Kidney tubule cell (primary cell): ENCODE data around the gene DDC.

Source experiments
- DNase-seq: peaks from one replicate; pipeline ENCODE4 v3.0.0-alpha.2; 2018; ENCODE audit warnings: low spot score

DDC gene

DNA sequence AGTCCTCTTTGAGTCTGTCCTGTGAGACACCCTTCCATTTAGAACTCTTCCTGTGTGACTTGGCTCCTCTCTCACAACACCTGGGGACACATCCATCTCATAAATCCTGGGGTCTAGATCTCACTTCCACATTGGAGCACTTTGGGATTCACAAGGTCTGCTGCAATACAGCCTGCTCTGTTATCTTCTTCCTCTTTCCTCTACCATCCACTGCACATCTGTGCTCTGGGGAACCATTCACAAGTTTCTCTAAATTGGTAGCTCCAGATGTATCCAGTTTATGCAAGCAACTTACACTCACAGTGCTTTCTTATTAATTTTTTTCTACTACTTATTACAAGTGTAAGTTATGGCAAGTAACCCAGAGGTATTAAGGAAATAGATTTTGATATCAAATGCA, 109.5 kb downstream of the DDC start:
- DNase-seq = no peak

- DNase-seq = no peak
Observed at GRCh38 chr7:50454968-50455367, 110.2 kb downstream of the DDC start.

GRCh38 chr7:50450590-50451032, 114.6 kb downstream of the DDC start:
- DNase-seq = no peak

- peak; percentile 87 for DNase-seq
Observed at GRCh38 chr7:50449881-50450589, 115.2 kb downstream of the DDC start, which contains the start of gene FIGNL1. Gene FIGNL1 (minus strand): TSS chr7:50450350. CDS start chr7:50447287, 3,063 bp downstream.

DNA sequence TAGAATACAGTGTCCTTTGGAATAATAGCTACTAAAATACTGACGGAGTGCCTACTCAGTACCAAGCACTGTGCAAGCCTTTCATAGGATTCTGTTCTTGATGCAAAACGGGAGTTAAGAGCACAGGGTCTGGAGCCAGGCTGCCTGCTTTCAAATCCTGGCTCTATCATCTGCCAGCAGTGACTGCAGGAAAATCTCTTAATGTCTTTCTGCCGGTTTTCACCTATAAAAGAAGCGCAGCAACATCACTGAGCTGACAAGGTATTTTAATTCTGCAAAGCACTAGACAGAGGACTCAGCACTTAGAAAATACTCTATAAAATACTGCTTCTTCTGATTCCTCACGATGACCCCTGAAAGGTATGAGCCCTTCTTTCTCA, 115.7 kb downstream of the DDC start:
- DNase-seq = no peak

DNA sequence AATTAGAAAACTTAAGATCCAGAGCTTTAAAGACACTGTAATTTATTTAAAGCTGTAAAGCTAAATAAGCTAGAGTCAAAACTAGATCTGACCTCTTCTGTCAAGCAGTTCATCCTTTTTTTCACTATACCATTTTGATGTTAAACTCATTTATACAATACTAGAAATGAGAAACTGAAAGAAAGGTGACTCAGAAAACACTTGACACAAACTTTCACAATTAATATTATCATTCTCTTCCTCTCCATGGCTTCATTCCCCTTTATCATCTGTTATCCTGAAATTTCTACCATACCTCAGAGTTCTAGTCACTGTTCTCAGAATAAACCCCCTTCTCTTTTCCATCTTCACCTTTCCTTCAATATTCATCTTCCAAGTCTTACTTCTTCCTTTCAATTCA, 116.4 kb downstream of the DDC start:
- DNase-seq = no peak

DNA sequence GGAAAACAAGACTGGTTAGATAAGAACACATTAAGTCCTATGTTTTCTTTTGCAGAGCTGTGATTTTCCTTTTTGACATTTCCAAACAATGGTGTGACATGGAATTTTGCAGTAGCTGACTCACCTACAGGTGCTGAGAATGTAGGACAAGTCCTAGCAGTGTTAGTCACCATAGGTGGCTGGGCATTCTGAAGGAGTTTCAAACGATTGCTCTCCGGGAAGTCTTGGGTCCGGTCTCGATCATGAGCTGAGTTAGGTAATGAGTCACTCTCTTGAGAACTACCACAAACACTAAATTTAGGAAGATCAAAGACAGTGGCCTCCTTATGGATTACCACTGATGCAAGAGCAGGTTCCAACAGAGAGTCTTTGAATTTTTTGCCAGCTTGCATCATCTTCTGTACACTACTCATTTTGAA, 118.7 kb downstream of the DDC start:
- peak; percentile 99 for DNase-seq

DNA sequence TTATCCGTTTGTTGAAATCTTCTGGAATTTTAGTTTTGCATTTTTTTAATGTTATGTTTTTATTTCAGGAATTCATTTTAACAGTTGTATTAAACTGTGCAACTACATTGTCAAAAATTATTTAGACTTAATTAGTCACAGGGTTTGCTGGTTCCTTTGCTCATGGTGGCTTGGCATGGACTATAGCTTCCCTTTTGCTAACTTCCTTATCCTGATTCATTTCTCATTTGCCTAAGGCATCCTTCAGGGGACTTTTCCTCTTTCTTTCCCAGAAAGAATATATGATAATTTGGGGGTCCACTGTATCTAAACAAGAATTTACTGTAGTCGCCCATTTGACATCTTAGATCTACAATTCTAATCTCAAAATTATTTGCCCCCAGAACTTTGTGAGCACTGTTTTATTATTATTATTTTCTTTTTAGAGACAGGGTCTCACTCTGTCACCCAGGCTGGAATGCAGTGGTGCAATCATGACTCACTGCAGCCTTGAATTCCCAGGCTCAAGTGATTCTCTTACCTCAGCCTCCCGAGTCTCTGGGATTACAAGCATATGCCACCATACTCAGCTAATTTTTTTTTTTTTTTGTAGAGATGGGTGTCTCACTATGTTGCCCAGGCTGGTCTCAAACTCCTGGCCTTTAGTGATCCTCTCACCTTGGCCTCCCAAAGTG, 128.9 kb downstream of the DDC start:
- peak; percentile 87 for DNase-seq

DNA sequence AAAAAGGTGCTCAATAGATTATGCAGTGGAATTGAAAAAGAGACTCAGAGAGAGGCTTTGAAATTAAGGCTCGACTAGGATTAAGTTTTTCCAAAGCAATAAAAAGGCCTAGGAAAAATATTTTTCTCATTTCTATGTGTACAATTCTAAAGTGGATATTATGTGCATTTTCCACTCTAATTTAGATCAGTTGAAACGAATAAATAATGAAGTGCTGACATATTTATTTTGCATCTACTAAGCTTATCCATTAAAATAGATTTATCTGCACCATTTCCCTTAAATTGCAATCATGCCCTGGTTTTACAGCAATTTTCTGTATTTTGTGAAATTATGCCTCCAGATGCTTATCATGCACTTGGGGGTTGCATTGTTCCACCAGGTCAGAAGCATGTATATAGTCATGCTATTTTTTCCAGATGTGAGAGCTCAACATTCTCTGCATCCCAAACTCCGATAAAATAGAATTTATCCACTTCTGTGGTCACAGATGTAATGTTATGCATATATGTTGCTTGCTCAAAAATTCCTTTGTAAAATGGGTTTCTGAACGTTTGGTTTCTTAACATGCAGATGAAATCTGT, 133.4 kb downstream of the DDC start:
- DNase-seq = no peak

- no peak for DNase-seq
Observed at GRCh38 chr7:50431316-50431715, 133.9 kb downstream of the DDC start.

DNA sequence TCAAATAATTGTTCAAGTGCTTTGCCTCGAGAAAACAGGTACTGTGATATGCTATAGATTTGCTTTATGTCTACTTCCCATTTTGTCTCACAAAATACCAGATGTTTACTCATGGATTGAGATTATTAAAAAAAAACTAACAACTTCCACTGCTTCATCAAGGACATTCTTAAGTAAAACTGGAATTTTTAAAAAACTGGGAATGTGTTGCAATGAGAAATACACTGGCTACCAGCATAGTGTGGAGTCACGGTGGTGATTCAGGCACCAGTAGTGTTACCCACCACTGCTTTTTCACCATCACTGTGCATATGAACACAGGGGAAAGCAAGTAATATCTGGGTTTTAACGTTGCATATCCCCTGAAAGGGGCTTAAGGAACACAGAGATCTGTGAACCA, 136.3 kb downstream of the DDC start:
- DNase-seq = no peak

- no peak for DNase-seq
Observed at GRCh38 chr7:50427518-50427917, 137.7 kb downstream of the DDC start.

DNA sequence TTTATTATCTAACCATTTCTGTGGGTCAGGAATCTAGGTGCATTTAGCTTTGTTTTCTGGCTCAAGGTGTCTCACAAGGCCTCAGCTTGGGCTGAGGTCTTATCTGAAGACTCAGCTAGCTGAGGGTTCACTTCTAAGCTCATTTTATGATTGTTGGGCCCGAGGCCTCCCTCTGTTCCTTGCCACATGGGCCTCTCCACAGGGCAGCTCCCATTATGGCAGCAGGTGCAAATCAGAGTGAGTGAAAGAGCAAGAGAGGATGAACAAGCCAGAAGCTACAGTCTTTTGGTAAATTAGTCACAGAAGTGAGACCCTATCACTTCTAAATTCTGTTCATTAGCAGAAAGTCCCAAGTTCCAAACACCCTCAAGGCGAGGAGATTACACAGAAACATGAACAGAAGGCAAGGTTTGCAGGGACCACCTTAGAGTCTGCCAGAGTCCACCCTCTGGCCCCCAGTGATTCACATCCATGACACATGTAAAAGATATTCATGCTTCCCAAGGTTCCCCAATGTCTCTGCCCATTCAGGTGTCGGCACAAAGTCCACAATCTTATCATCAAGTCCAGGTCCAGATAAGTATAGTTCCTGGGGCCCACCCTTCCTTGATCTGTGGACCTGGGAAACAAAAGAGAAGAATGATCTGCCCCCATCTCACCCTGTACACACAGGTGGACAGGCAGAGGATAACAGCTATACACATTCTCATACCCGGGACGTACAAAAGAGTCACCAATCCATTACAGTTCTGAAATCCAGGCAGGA, 138.7 kb downstream of the DDC start:
- no peak for DNase-seq

DNA sequence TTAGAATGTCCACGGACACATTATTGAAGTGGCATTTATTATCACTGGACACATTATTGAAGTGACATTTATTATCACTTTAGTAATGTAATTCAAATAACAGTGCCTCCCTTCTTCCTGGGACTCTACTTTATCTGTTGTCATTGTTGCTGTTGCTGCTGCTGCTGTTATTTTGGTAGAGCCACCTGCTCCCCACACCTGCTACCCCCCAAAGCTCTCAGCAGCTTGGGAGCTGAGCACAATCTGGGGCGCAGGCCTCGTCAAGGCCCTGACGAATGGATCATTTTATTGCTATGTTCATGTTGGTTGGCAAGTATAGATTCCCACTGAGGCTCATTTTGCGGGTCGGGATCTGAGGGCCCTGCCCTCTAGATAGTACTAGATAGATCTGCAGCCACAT, 139.9 kb downstream of the DDC start:
- no peak for DNase-seq

DNA sequence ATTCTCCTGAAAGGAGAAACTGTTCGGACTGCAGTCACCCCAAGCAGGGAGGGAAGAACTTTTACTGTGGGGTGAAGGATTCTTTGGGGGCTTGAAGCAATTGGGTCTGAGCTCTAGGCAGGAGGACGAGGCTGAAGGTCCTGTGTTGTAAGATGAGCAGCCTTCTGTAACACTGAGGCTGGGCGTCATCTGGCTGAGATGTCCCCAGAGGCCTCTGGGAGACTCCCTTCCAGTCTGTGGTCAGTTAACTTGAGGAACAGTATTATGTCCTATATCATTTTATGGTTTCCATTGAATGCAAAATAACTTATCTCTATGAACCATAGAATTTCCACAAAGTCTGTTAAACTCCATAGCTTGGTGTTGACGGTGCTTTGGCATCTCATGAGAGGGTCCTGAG, 141.3 kb downstream of the DDC start:
- no peak for DNase-seq

DNA sequence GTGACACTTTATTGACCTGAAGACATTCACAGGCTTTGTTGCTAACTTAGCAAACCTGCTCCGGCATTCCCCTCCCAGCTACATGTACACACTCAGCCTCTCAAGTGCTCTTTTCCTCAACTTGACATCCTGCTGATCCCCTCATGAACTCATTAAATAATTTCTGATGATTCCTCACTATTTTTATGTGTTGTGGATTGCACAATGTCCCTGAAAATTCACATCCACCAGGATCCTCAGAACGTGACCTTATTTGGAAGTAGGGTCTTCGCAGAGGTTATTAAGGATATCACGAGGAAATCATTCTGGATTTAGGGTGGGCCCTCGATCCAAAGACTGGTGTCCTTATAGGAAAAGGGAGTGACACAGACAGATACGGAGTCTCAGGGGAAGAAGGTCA, 142.3 kb downstream of the DDC start:
- no peak for DNase-seq

- no peak for DNase-seq
Observed at GRCh38 chr7:50421043-50421442, 144.2 kb downstream of the DDC start.

- DNase-seq = no peak
Observed at GRCh38 chr7:50418526-50419290, 146.5 kb downstream of the DDC start.

DNA sequence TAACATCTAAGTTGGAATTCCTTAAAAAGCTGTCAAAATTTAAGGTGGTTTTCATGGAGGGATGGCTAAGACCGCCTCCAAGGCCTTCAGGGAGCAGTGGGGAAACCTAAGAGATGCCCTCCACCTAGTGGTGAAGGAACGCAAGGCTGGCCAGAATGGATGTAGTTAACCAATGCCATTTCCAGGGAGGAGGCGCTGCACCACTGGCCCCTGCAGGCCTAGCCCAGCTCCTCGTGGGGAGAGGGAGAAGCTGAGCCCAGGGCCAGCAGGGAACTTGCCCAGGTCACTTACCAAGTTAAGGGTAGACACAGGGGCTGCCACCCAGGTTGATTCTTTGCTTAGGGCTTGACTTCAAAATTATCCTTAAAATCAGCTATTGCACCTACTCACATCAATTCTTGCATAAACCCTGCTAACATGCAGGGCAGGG, 147.1 kb downstream of the DDC start:
- peak; percentile 77 for DNase-seq

DNA sequence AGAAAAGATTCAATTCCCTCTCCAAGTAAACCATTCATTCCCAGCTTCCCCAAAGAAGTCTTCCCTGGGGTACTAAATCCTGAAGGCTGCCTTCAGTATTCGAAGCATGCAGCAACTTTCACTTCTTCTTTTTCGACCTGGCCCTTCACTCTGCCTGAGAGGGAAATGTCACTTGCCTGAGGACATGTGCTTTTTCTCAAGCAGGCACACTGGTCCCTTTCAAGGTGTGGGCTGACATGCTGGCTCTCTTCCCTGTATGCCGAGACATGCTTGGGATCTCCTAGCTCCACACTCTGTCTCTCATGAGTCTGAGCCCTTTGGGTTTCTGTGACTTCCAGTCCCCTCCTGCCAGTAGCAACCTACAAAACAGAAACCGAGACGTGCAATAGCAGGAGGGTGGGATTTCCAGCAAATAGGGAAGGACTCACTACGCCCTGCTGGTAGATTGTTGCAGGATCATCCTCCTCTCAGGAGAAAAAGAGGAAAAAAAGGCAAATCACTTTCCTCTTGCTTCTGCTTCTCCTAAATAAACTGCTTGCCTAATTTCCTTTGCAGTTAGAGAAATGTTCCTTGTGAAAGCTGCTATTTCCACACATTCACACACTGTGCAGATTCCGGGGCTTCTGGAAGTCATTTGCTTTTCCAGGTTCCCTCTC, 148.6 kb downstream of the DDC start:
- no peak for DNase-seq

GRCh38 chr7:50415844-50416364, 149.3 kb downstream of the DDC start:
- no peak for DNase-seq
